KMS-11 (cell line): ENCODE measurements around the gene RELT.
"Not testable (repeated sequence)": the region's sequence is repeated elsewhere in the genome, so short reads cannot be mapped to it uniquely, and the experiment has no call there.

Experiments used
- H2AFZ ChIP-seq: fragments of 200-600 bp; sonication (generic); 2 replicates; pipeline ENCODE4 v1.6.1; 2016; ENCODE audit warnings: antibody characterized with exemption, mixed run types, low read depth
- H3K27ac ChIP-seq: fragments of 200-600 bp; sonication (generic); 2 replicates; pipeline ENCODE4 v1.6.1; 2016; ENCODE audit warnings: mild to moderate bottlenecking, mixed run types
- H3K27me3 ChIP-seq: fragments of 200-600 bp; sonication (generic); 2 replicates; pipeline ENCODE4 v1.6.1; 2017; ENCODE audit warnings: mild to moderate bottlenecking, low read depth, mixed run types, moderate library complexity; ENCODE audit not compliant: insufficient read depth
- H3K36me3 ChIP-seq: fragments of 200-600 bp; sonication (generic); 2 replicates; pipeline ENCODE4 v1.6.1; 2017; ENCODE audit warnings: mild to moderate bottlenecking, mixed run types; ENCODE audit not compliant: insufficient read depth
- H3K4me1 ChIP-seq: fragments of 200-600 bp; sonication (generic); 2 replicates; pipeline ENCODE4 v1.6.1; 2016; ENCODE audit warnings: mild to moderate bottlenecking, low read depth, mixed run types; ENCODE audit not compliant: poor library complexity, severe bottlenecking
- H3K4me2 ChIP-seq: fragments of 200-600 bp; sonication (generic); 2 replicates; pipeline ENCODE4 v1.7.0; 2016; ENCODE audit warnings: mild to moderate bottlenecking, mixed run types
- H3K4me3 ChIP-seq: fragments of 200-600 bp; sonication (generic); IDR thresholded peaks from 2 replicates; pipeline ENCODE4 v1.6.1; 2017; ENCODE audit warnings: low read depth, low read length, mixed read lengths; ENCODE audit not compliant: insufficient read depth
- H3K79me2 ChIP-seq: fragments of 200-600 bp; sonication (generic); 2 replicates; pipeline ENCODE4 v1.6.1; 2016; ENCODE audit warnings: low read depth, mixed run types; ENCODE audit not compliant: insufficient read depth
- H3K9ac ChIP-seq: fragments of 200-600 bp; sonication (generic); 2 replicates; pipeline ENCODE4 v1.6.1; 2016; ENCODE audit warnings: mild to moderate bottlenecking, mixed run types
- H4K20me1 ChIP-seq: fragments of 200-600 bp; sonication (generic); 2 replicates; pipeline ENCODE4 v1.6.1; 2016; ENCODE audit warnings: mild to moderate bottlenecking, mixed run types; ENCODE audit not compliant: insufficient read depth
- CTCF ChIP-seq: fragments of 200-600 bp; sonication (generic); conservative IDR thresholded peaks from 2 replicates; pipeline ENCODE4 v1.6.1; 2017; ENCODE audit warnings: low read depth, mild to moderate bottlenecking, antibody characterized with exemption, low read length, moderate library complexity, mixed read lengths

Gene RELT

GRCh38 chr11:73430326-73430725, 54.1 kb downstream of the RELT start:
- Histone ChIP-seq H2AFZ (no peak overlapping the region), H3K27me3 (no peaks in the 10 kb centered on the region), H4K20me1 (no peaks in the 10 kb centered on the region), H3K36me3 (no peaks in the 10 kb centered on the region), H3K4me1 (no peaks in the 10 kb centered on the region), H3K9ac (no peak overlapping the region), H3K4me2 (no peak overlapping the region), H3K27ac (no peak overlapping the region), H3K4me3 (no peak overlapping the region), H3K79me2 (no peaks in the 10 kb centered on the region)
- no peak for TF ChIP-seq CTCF

GRCh38 chr11:73431396-73431795, 55.2 kb downstream of the RELT start:
- no peak for TF ChIP-seq CTCF
- no peak overlapping the region for H3K4me2 ChIP-seq
- H3K27me3 ChIP-seq = no peaks in the 10 kb centered on the region
- H2AFZ ChIP-seq = no peak overlapping the region
- H3K4me3 ChIP-seq = no peak overlapping the region
- no peaks in the 10 kb centered on the region for H3K36me3 ChIP-seq
- H3K27ac ChIP-seq = no peak overlapping the region
- no peaks in the 10 kb centered on the region for H4K20me1 ChIP-seq
- no peaks in the 10 kb centered on the region for H3K4me1 ChIP-seq
- no peaks in the 10 kb centered on the region for H3K79me2 ChIP-seq
- no peak overlapping the region for H3K9ac ChIP-seq

- not testable (repeated sequence) for H3K4me1 ChIP-seq, H3K27me3 ChIP-seq, H2AFZ ChIP-seq, H3K36me3 ChIP-seq, H3K9ac ChIP-seq, H4K20me1 ChIP-seq, H3K79me2 ChIP-seq, H3K27ac ChIP-seq, H3K4me3 ChIP-seq, H3K4me2 ChIP-seq
Observed at GRCh38 chr11:73436859-73437258, 60.7 kb downstream of the RELT start.

GRCh38 chr11:73439002-73439843, 63.0 kb downstream of the RELT start:
- Histone ChIP-seq H3K4me2 (no peak overlapping the region), H3K27me3 (no peaks in the 10 kb centered on the region), H3K9ac (no peak overlapping the region), H3K27ac (no peak overlapping the region), H3K36me3 (no peaks in the 10 kb centered on the region), H2AFZ (no peak overlapping the region), H4K20me1 (no peaks in the 10 kb centered on the region), H3K4me3 (no peak overlapping the region), H3K79me2 (no peaks in the 10 kb centered on the region), H3K4me1 (no peaks in the 10 kb centered on the region)
- TF ChIP-seq CTCF = no peak

GRCh38 chr11:73445980-73446379, 69.8 kb downstream of the RELT start:
- H3K9ac ChIP-seq = no peak overlapping the region
- no peak overlapping the region for H3K4me2 ChIP-seq
- H3K27ac ChIP-seq = no peak overlapping the region
- H2AFZ ChIP-seq = no peak overlapping the region
- H3K4me3 ChIP-seq = no peak overlapping the region
- H4K20me1 ChIP-seq = no peaks in the 10 kb centered on the region
- no peak for TF ChIP-seq CTCF
- H3K4me1 ChIP-seq = no peaks in the 10 kb centered on the region
- H3K79me2 ChIP-seq = no peaks in the 10 kb centered on the region
- H3K27me3 ChIP-seq = no peaks in the 10 kb centered on the region
- no peaks in the 10 kb centered on the region for H3K36me3 ChIP-seq
